Bone marrow (tissue), 2 donors: Measurements from ENCODE around the gene AMD1.
"Not testable (repeated sequence)": the region's sequence is repeated elsewhere in the genome, so short reads cannot be mapped to it uniquely, and the experiment has no call there.

ENCODE experiments used
- DNase-seq, 2 donors: peaks; one replicate each; lab custom pipeline; 2025; lab: John Stamatoyannopoulos, UW

AMD1 gene

DNA sequence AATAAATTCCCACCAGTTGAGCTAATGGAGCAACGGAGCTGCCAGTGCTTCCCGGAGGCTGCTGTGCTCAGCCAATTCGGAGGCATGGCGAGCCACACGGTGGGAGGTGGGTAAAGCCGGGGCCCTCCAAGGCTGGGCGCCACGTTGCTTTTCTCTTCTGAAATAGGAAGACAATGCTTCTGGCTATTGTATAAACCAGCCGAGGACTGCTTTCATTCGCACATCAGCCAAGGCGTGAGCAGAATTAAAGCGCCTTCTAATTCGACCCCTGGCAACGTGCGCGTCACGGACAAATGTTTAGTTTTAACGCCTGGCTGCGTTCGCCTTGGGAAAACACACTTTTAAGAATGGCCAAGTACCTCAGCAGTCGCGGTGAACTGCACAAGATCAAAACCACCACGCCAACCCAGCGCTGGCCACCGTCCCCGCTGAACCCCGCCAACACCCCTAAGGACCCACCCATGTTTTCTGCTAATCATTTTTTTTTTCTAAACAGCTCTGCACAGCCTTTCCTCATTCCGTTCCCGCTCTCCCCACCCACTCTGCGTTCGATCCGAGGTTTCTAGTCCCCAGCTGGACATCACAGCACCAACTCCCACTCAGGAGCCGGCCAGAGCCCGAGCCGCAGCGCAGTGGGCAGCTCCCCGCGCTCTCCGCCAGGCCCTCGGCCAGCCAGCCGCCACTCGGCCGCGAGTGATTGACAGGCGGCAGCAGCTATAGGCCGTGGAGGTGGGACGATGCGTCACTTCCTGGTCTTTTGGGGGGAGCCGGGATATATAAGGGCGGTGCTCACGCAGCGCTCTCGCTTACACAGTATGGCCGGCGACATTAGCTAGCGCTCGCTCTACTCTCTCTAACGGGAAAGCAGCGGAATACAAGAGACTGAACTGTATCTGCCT is at the start of gene AMD1:
TSS of gene AMD1 (plus strand) at position 805 of the 899 bp plus-strand sequence. CDS start 321 bp downstream, outside the sequence.
- peak; percentile 83 to 97 for DNase-seq

GRCh38 chr6:110826236-110827129 is 48.1 kb upstream of the AMD1 start:
- peak; percentile 43 to 69 for DNase-seq

DNA sequence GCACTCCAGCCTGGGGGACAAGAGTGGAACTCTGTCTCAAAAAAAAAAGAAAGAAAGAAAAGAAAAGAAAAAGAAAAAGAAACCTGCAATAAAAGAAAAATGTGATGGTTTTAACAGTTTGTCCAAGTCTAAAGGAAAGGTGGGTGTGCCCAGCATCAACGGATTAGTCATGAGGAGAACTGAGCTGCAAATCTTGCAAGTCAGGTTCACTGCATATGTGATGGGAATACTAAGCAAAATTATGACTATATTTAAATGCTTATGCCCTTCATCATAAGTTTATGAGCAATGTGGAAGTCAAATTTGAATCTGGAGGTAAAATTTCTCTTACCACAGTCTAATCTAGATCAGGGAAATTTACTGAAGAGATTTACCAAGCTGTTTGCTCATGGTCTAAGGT is 46.2 kb upstream of the AMD1 start:
- no peak for DNase-seq

- DNase-seq: no peak
Measured at GRCh38 chr6:110831405-110831804, 43.2 kb upstream of the AMD1 start.

DNA sequence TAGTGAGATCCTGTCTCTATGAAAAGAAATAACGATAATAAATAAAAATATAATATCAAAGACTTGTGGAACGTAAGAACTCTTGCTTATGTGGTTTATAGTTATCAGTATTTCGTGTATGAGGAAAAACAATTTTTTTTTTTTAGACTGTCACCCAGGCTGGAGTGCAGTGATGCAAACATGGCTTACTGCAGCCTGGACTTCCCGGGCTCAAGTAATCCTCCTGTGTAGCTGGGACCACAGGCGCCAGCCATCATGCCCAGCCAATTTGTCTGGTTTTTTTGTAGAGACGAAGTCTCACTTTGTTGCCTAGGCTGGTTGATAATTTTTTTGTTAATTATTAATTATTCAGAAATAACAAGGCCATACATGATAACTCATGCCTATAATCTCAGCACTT is 40.8 kb upstream of the AMD1 start:
- DNase-seq: no peak

DNA sequence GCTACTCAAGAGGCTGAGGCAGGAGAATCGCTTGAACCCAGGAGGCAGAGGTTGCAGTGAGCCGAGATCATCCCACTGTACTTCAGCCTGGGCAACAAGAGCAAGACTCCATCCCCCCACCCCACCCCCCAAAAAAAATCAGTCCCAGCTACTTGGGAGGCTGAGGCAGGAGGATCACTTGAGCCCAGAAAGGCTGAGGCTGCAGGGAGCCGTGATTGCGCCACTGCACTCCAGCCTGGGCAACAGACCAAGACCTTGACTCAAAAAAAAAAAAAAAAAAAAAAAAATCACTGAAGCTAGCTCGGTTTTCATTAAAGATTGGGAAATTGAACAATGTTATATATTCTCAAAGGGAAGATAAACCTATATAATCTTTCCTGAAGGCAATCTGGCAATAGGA is 38.8 kb upstream of the AMD1 start:
- not testable (repeated sequence) for DNase-seq

- DNase-seq: no peak
Measured at GRCh38 chr6:110841266-110841665, 33.3 kb upstream of the AMD1 start.

DNA sequence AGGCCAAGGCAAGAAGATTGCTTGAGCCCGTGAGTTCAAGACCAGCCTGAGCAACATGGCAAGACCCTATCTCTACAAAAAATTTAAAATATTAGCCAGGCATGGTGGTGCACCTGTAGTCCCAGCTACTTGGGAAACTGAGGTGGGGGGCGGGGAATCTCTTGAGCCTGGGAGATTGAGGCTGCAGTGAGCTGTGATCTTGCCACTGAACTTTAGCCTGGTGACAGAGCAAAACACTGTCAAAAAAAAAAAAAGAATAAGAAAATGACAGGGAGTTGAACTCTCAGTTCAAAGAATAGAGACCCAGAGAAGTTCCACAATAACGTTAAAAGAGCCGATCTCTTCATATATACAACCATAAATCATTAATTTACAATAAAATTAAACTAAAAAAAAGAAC is 24.8 kb upstream of the AMD1 start:
- no peak for DNase-seq

DNA sequence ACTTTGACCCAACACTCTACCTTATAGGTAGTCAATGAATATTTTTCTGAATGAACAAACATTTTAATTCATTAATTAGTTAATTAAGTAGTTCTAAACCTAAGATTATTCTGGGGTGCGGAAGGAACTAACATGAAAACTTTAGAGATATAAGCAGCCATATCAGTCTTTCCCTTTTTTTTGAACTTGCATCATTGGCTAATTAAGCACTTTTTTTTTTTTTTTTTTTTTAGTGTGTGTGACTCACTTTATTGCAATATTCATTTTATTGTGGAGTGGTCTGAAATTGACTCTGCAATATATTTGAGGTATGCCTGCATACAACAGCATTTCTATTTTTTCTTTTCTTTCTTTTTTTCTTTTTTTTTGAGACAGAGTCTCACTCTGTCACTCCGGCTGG is 21.8 kb upstream of the AMD1 start:
- DNase-seq: no peak

DNA sequence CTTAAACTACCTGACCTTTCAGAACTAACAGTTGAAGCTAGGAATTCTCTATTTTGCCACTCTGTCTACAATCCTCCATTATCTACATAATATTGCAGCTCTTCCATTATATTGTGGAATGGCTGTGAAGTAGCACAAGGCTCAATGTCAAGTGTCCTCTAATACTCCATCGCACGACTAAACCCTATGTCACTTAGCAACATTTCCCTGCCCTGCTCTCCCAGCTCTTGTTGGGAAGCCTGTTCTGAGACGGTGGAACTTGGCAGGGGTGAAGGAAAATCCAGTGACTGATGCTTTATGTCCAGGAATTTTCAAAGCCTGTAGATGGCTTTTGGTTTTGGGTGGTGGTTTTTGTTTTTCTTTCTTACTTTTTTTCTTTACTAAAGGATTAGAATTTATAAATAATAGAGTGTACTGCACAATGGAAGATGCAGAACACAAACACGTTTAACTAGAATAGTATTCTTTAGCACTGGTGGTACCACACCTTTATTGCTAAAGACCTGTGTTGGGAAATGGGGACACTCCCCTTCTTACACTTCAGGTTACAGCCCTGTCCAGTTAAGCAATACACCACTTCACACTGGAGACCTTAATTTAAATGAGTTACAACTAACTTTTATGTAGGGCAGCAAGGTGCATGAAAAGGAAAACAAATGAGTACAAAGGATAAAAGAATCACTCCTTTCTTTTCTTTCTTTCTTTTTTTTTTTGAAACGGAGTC is 20.7 kb upstream of the AMD1 start:
- no peak for DNase-seq

- DNase-seq: peak in 1 of 2 donors; percentile 12
Measured at GRCh38 chr6:110856296-110856695, 18.3 kb upstream of the AMD1 start.

GRCh38 chr6:110858016-110858415 is 16.6 kb upstream of the AMD1 start:
- no peak for DNase-seq

DNA sequence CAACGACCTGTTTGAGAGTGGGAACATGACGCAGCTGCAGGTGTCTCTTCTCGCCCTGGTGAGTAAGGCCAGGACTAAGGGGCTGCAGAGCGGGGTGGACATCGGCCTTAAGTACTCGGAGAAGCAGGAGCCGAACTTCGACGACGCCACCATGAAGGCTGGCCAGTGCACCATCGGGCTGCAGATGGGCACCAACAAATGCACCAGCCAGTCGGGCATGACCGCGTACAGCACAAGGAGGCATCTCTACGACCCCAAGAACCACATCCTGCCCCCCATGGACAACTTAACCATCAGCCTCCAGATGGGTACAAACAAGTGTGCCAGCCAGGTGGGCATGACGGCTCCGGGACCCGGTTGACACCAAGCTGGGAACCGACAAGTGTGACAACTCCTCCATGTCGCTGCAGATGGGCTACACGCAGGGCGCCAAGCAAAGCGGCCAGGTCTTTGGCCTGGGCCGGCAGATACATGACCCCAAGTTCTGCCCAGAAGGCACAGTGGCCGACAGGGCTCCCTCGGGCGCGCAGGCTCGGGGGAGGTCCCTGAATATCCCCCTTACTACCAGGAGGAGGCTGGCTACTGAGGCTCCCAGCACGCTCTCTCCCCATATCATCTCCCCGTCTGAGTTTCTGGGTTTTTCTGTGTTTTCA is 15.9 kb upstream of the AMD1 start:
- DNase-seq: no peak

- DNase-seq: peak; percentile 12 to 61
Measured at GRCh38 chr6:110859335-110859792, 15.2 kb upstream of the AMD1 start.

- no peak for DNase-seq
Measured at GRCh38 chr6:110864824-110865223, 9.8 kb upstream of the AMD1 start.

DNA sequence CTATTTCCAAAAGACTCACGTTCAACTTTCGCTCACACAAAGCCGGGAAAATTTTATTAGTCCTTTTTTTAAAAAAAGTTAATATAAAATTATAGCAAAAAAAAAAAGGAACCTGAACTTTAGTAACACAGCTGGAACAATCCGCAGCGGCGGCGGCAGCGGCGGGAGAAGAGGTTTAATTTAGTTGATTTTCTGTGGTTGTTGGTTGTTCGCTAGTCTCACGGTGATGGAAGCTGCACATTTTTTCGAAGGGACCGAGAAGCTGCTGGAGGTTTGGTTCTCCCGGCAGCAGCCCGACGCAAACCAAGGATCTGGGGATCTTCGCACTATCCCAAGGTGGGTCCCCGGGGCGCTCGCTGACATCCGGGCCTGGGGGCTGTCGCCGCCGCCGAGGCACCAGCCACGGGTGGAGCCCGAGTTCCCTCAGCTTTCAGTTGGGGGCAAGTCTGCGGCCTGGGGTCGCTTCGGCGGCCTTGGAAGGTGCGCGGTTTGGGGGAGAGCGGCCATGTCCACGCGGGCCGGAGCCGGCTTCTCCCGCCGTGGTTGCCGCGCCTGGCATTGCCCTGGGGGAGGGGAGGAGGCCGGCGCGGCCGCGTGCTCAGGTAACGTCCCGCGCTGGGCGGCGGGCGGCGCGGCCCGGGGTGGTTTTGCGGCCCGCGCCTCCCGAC is 429 bp downstream of the AMD1 start:
- DNase-seq: peak in 1 of 2 donors; percentile 53

DNA sequence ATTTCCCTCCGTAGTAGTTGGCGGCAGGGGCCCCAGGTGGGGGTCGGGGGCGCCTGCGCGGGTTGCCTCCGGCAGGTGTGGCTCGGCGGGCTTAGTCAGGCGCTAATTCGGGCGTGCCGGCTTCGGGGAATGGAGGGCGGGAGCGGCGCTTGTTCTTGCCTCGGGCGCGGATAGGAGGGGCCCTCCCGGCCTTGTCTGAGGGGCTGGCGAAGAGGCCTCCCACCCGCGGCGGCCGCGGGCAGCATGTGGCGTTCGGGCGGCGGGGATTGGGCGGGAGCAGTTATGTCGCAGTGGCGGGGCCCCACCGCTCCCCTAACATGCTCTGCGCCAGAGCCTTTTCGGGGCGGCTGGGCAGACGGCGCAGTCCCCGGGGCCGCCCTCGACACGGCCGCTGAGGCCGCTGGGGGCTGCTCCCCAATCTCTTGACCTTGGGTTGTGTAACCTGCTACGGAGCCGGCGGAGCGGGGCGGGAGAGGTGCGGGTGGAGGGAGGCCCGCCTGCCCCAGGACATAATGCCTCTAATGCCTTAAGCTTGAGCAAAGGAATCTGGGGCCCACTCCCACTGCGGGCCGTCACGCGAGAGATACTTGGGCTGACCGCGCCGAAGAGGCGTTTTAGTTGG is 1.1 kb downstream of the AMD1 start:
- DNase-seq: peak in 1 of 2 donors; percentile 57

DNA sequence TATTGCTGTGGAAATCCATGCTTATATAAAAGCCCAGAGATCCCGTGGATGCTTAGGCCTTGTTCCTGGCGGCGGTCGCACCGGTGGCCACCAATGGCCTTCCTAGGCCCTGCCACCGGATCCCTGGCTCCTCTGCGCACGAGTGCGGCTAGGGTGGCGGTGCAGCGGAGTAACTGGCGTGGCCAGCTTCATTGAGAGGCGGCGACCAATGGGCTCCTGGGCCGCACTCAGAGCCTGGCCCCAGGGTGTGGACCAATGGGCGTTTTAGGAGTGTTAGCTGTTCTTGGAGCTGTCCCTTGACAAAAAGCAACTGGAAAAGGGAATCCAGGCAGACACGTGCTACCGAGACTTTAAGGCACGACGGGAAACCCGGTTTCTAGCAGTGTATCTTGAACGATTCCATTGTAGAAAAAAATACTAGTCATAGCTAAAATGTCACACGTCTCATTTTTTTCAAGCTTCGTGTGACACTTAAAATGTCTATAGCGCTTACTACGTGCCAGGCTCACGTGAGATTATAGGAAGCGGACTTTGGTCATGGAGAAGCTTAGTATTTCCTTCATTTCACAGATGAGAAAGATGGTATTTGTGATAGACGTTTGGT is 1.7 kb downstream of the AMD1 start:
- peak; percentile 36 to 57 for DNase-seq

DNA sequence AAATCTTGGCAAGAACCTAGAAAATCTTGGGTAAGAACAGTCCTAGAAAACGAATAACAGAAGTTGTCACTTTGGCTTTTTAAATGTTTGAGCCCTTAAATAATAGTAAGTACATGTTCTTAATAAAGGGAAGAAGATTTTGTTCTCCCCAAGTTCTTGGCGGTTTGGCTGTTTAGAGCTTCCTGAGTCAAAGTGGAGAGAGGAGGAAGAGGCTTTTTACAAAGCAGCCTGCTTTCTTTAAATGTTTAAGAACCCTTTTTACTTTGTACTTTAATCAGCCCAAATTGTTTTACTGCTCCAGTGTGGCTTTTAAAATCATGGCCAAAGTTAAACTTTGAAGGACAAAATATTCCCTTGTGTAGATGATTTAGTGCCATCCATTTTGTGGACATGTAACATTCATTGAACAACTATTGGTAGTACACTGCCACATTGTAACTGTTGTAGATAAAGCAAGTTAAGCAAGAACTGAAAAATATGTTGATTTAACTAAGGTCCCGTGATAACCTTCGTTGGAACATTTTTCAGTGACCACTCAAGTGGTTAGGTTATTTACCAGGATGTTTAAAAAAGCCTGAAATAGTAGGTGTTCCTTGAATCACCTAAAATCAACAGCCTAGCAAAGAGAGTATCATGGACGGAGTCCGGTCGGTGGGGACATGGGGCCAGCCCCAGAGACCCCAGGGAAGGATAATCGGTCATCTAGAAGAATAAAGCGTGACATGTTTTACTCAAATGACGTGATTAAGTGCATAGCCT is 2.4 kb downstream of the AMD1 start:
- no peak for DNase-seq
